A673 (cell line): ENCODE measurements around the gene ITFG1. TPM values are rescaled to one million over a fixed set of nuclear protein-coding genes. Genes with fewer than 3 reads are reported as not detected.

Source experiments
- BruUV-seq: library from RNA; stranded (reverse); fragments of 400-500 nt; replicated peaks from 2 replicates; lab custom pipeline; 2021; lab: Mats Ljungman, UMichigan
- CTCF ChIA-PET: fragments of 300-600 bp; sonication (Branson Sonifier 250); formaldehyde crosslinking; loops from one replicate; lab custom pipeline; 2022; ENCODE audit warnings: antibody characterized with exemption; lab: Charles Lee
- POLR2A ChIA-PET: fragments of 300-600 bp; sonication (Branson Sonifier 250); formaldehyde crosslinking; loops from one replicate; lab custom pipeline; 2022; ENCODE audit warnings: antibody characterized with exemption; ENCODE audit not compliant: low non-redundant PET; lab: Charles Lee
- DNase-seq: peaks from one replicate; pipeline ENCODE4 v3.0.0-alpha.2; 2015; ENCODE audit warnings: low spot score
- H3K27ac ChIP-seq: fragments of 200-600 bp; sonication (generic); 2 replicates; pipeline ENCODE4 v1.5.1; 2016; ENCODE audit warnings: mixed run types, low read depth, mild to moderate bottlenecking, mixed read lengths, antibody characterized with exemption, low read length; ENCODE audit not compliant: poor library complexity, severe bottlenecking
- H3K27me3 ChIP-seq: fragments of 200-600 bp; sonication (generic); replicated peaks from 2 replicates; pipeline ENCODE4 v1.6.1; 2017; ENCODE audit warnings: mixed run types, low read depth, mild to moderate bottlenecking, mixed read lengths, antibody characterized with exemption, low read length; ENCODE audit not compliant: insufficient read depth, poor library complexity
- H3K36me3 ChIP-seq: fragments of 200-600 bp; sonication (generic); 2 replicates; pipeline ENCODE4 v1.6.1; 2016; ENCODE audit warnings: mixed run types, mild to moderate bottlenecking, mixed read lengths, antibody characterized with exemption, low read length; ENCODE audit not compliant: insufficient read depth, poor library complexity, severe bottlenecking
- H3K4me1 ChIP-seq: fragments of 200-600 bp; sonication (generic); 2 replicates; pipeline ENCODE4 v1.6.1; 2017; ENCODE audit warnings: mixed run types, mild to moderate bottlenecking, mixed read lengths, antibody characterized with exemption, low read length; ENCODE audit not compliant: insufficient read depth, poor library complexity, severe bottlenecking
- H3K4me3 ChIP-seq: fragments of 200-600 bp; sonication (generic); 2 replicates; pipeline ENCODE4 v1.5.1; 2016; ENCODE audit warnings: low read depth, mixed run types, mild to moderate bottlenecking, mixed read lengths, low read length; ENCODE audit not compliant: poor library complexity, severe bottlenecking
- H3K9me3 ChIP-seq: fragments of 200-600 bp; sonication (generic); 2 replicates; pipeline ENCODE4 v1.6.1; 2016; ENCODE audit warnings: mixed run types, low read depth, mild to moderate bottlenecking, mixed read lengths, antibody characterized with exemption, low read length; ENCODE audit not compliant: poor library complexity, severe bottlenecking
- EZH2 ChIP-seq: fragments of 200-600 bp; sonication (generic); IDR thresholded peaks from 2 replicates; pipeline ENCODE4 v1.6.1; 2017; ENCODE audit warnings: borderline replicate concordance, low read depth, mild to moderate bottlenecking, mixed read lengths, antibody characterized with exemption, low read length; ENCODE audit not compliant: poor library complexity, severe bottlenecking
- intact Hi-C: fragments of 100-400 bp; cut with micrococcal nuclease; formaldehyde crosslinking; loops from one replicate; pipeline ENCODE4 v1.10.0; 2022; ENCODE audit not compliant: unreplicated experiment
- total RNA-seq: library from RNA; stranded (reverse); gene quantifications from 2 replicates; pipeline ENCODE4 v1.2.3, GENCODE V29; 2021
- TF ChIP-seq, protein P1 (sequence below): fragments of 300-800, 200-600 bp; sonication (generic); conservative IDR thresholded peaks from 2 replicates; pipeline ENCODE4 v1.5.1; 2017; ENCODE audit warnings: low read depth, mild to moderate bottlenecking, antibody characterized with exemption, low read length, moderate library complexity, mixed read lengths

The ITFG1 gene
- total RNA-seq, 1 experiment from 2014 or later = 40.1 TPM

DNA sequence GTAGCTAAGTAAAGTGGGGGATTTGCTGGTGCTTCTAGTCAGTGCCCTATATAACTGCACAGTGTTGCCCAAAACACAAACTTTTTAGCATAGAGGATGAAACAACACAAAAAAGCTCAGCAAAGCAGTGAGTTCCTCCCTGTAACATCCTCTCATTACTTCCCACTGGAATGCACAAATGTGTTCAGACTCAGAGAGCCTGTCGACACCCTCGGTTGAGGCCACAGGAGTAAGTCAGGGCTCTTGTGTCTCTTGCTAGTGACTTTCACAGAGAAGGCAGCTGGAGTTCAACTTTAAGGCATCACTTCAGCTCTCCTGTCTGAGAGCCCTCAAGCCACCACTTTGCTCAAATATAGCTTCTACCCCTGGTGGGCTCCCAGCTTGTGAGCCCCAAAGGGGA, 209.9 kb downstream of the ITFG1 start:
- ChIA-PET POLR2A (no interaction called here), CTCF (no interaction called here)
- no TSS peak for BruUV-seq

DNA sequence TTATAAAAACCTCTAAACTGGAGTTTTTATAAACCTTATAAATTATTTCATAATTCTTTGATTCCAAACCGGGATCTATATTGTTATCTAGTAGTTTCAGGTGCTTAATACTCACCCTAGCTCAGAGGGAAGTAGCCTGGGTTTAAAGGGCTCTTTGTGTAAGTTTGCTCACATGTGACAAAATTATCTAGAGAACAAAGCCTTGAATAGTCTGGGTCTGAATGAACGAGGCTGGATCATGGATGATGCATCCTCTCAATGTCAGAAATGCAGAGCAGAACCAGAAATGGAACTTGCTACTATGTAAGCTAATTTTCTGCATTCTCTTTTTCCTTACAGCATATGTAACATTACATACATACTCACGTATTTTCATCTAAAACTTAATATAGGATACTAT, 213.2 kb downstream of the ITFG1 start:
- H3K4me3 ChIP-seq = no peak overlapping the region
- intact Hi-C loops = no loop called here
- no peak overlapping the region for H3K27ac ChIP-seq
- CTCF ChIA-PET = no interaction called here
- no peaks in the 10 kb centered on the region for H3K4me1 ChIP-seq
- no peak for TF ChIP-seq EZH2
- TF ChIP-seq, protein P1, sequence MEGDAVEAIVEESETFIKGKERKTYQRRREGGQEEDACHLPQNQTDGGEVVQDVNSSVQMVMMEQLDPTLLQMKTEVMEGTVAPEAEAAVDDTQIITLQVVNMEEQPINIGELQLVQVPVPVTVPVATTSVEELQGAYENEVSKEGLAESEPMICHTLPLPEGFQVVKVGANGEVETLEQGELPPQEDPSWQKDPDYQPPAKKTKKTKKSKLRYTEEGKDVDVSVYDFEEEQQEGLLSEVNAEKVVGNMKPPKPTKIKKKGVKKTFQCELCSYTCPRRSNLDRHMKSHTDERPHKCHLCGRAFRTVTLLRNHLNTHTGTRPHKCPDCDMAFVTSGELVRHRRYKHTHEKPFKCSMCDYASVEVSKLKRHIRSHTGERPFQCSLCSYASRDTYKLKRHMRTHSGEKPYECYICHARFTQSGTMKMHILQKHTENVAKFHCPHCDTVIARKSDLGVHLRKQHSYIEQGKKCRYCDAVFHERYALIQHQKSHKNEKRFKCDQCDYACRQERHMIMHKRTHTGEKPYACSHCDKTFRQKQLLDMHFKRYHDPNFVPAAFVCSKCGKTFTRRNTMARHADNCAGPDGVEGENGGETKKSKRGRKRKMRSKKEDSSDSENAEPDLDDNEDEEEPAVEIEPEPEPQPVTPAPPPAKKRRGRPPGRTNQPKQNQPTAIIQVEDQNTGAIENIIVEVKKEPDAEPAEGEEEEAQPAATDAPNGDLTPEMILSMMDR = no peak
- no peaks in the 10 kb centered on the region for H3K27me3 ChIP-seq
- H3K36me3 ChIP-seq = no peaks in the 10 kb centered on the region
- POLR2A ChIA-PET = no interaction called here
- no peak for DNase-seq
- H3K9me3 ChIP-seq = no peaks in the 10 kb centered on the region
- BruUV-seq = no TSS peak

More for the DNA sequence above, 209.9 kb downstream of the ITFG1 start:
- Histone ChIP-seq H3K4me1 (no peaks in the 10 kb centered on the region), H3K4me3 (no peak overlapping the region), H3K9me3 (no peaks in the 10 kb centered on the region), H3K27me3 (no peaks in the 10 kb centered on the region), H3K27ac (no peak overlapping the region), H3K36me3 (no peaks in the 10 kb centered on the region)
- DNase-seq = no peak
- intact Hi-C loops = no loop called here
- TF ChIP-seq, protein P1 = no peak

DNA sequence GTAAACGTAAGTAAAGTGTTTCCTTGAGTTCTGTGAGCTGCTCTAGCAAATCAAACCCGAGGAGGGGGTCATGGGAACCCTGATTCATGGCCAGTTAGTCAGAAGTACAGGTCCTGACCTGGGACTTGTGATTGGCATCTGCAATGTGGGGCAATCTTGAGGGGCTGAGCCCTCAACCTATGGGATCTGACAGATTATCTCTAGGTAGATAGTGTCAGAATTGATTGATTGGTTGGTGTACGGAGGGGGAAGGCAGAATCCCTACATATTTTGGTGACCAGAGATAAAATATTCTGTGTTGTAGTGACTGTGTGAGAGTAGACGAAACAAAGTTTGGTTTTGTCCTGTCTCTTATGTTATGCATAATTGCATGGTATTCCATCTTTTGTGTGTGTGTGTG, 216.7 kb downstream of the ITFG1 start:
- no TSS peak for BruUV-seq
- H3K4me1 ChIP-seq = no peaks in the 10 kb centered on the region
- H3K27me3 ChIP-seq = no peaks in the 10 kb centered on the region
- no peaks in the 10 kb centered on the region for H3K36me3 ChIP-seq
- POLR2A ChIA-PET = no interaction called here
- H3K4me3 ChIP-seq = no peak overlapping the region
- no peak for TF ChIP-seq EZH2
- TF ChIP-seq, protein P1 = no peak
- intact Hi-C loops = no loop called here
- CTCF ChIA-PET = no interaction called here
- no peak for DNase-seq
- no peaks in the 10 kb centered on the region for H3K9me3 ChIP-seq
- no peak overlapping the region for H3K27ac ChIP-seq
